ENCODE data around the gene GGTA1. TPM values are rescaled to one million over a fixed set of nuclear protein-coding genes. Genes with fewer than 3 reads are reported as not detected.
A peak's percentile ranks its signal among the peaks of the same experiment; 100 is the strongest.
"Not testable (repeated sequence)": the region's sequence is repeated elsewhere in the genome, so short reads cannot be mapped to it uniquely, and the experiment has no call there.

GGTA1 gene
- total and polyA plus RNA-seq, 5 donors = 12.3 to 42.5 (median 24.2) TPM

- no peaks in the 10 kb centered on the region for H3K9me3 ChIP-seq (ENCODE audit: control insufficient read depth, low read length)
- DNase-seq (no peak), ATAC-seq (no peak)
- H3K27me3 ChIP-seq (ENCODE audit: control insufficient read depth, insufficient read depth) = no peaks in the 10 kb centered on the region
- no peak overlapping the region for H3K27ac ChIP-seq (ENCODE audit: low read length)
- H3K4me1 ChIP-seq (ENCODE audit: control insufficient read depth, insufficient read depth, low read length) = peaks cover 6% of the 10 kb centered on the region
- 36% methylated on average over 1 of the region's 1 CpG for WGBS
- intact Hi-C loops (cut with DNase I) = no loop called here
- H3K4me3 ChIP-seq (ENCODE audit: low read length) = no peak overlapping the region
Observed at GRCh38 chr9:121459513-121459912, 40.1 kb downstream of the GGTA1 start.

GRCh38 chr9:121458449-121458848 lies 41.2 kb downstream of the GGTA1 start:
- 97% methylated on average over 4 of the region's 4 CpGs for WGBS
- H3K9me3 ChIP-seq (ENCODE audit: control insufficient read depth, low read length); DNase-seq; ATAC-seq; H3K4me3 ChIP-seq (ENCODE audit: low read length); intact Hi-C loops (cut with DNase I); H3K4me1 ChIP-seq (ENCODE audit: control insufficient read depth, insufficient read depth, low read length); H3K27me3 ChIP-seq (ENCODE audit: control insufficient read depth, insufficient read depth); H3K27ac ChIP-seq (ENCODE audit: low read length): not testable (repeated sequence)

GRCh38 chr9:121455527-121456239 lies 44.0 kb downstream of the GGTA1 start:
- H3K4me1 ChIP-seq (ENCODE audit: control insufficient read depth, insufficient read depth, low read length) = peaks cover 12% of the 10 kb centered on the region
- DNase-seq = no peak
- H3K27me3 ChIP-seq (ENCODE audit: control insufficient read depth, insufficient read depth) = no peaks in the 10 kb centered on the region
- no peak overlapping the region for H3K27ac ChIP-seq (ENCODE audit: low read length)
- no peak overlapping the region for H3K4me3 ChIP-seq (ENCODE audit: low read length)
- H3K9me3 ChIP-seq (ENCODE audit: control insufficient read depth, low read length) = no peaks in the 10 kb centered on the region
- WGBS = 87% methylated on average over 8 of the region's 8 CpGs
- intact Hi-C loops (cut with DNase I) = no loop called here
- ATAC-seq = no peak

- intact Hi-C loops (cut with DNase I) = no loop called here
- no peak for DNase-seq
Observed at GRCh38 chr9:121454972-121455371, 44.7 kb downstream of the GGTA1 start.

DNA sequence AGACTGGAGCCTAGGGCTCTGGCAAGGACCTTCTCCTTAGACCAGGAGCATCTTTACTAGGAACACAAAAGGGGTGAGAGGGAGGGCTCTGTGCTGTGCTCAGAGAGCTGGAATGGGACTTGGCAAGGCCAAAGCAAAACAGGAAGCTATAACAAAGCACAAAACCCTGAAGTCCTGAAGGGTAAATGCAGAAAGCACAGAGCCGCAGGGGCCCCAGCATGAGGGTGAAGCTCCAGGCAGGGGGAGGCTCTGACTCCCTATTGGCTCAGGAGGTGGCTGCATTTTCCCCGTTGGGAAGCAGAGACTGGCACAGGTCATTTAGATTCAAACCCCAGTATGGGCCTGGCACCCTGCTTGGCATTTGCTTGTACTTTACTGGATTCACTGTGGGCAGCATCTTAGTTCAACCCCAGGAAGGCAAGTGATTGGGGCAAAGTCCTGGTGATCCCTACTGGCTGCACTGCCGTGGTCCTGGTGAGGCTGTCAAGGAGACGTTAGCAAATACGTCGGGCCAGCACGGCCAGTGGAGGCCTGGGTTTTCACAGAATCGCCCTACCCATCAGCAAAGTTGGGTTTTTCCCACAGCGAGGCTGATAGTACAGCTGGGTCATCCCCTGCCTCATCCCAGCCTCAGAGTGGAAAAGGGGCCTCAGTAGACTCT lies 46.3 kb downstream of the GGTA1 start:
- H3K4me3 ChIP-seq (ENCODE audit: low read length) = no peak overlapping the region
- 73% methylated on average over 9 of the region's 9 CpGs for WGBS
- H3K27ac ChIP-seq (ENCODE audit: low read length) = peak overlapping the region; percentile 48
- H3K4me1 ChIP-seq (ENCODE audit: control insufficient read depth, insufficient read depth, low read length) = peaks cover 17% of the 10 kb centered on the region
- intact Hi-C loops (cut with DNase I) = no loop called here
- H3K9me3 ChIP-seq (ENCODE audit: control insufficient read depth, low read length) = no peaks in the 10 kb centered on the region
- no peaks in the 10 kb centered on the region for H3K27me3 ChIP-seq (ENCODE audit: control insufficient read depth, insufficient read depth)
- peak; percentile 38 to 65 for ATAC-seq
- DNase-seq = no peak

More at GRCh38 chr9:121454972-121455371, 44.7 kb downstream of the GGTA1 start:
- Histone ChIP-seq H3K27me3 (ENCODE audit: control insufficient read depth, insufficient read depth) (no peaks in the 10 kb centered on the region), H3K4me1 (ENCODE audit: control insufficient read depth, insufficient read depth, low read length) (peaks cover 17% of the 10 kb centered on the region), H3K4me3 (ENCODE audit: low read length) (no peak overlapping the region), H3K9me3 (ENCODE audit: control insufficient read depth, low read length) (no peaks in the 10 kb centered on the region), H3K27ac (ENCODE audit: low read length) (no peak overlapping the region)
- ATAC-seq = no peak
- WGBS = 89% methylated on average over 3 of the region's 3 CpGs

DNA sequence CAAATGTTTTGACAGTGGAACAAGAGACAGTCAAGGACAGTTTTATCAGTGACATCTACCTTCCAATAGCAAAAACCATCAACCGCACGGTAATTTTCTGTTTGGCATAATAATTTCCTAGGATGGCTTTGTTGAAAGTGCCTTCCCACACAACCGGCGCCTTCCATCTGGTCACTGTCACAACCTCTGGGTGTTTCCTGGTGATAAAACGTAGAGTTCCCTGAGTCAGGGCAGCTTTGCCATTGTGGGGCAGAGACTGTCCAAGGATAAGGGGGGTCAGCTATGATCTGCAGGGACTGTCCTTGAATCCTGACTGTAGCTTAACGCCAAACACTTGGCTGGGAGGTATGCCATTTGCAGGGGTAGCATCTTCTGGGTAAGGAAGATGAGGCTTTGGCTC lies 47.6 kb downstream of the GGTA1 start:
- Histone ChIP-seq H3K4me3 (ENCODE audit: low read length) (no peak overlapping the region), H3K27me3 (ENCODE audit: control insufficient read depth, insufficient read depth) (no peaks in the 10 kb centered on the region), H3K4me1 (ENCODE audit: control insufficient read depth, insufficient read depth, low read length) (peaks cover 18% of the 10 kb centered on the region), H3K9me3 (ENCODE audit: control insufficient read depth, low read length) (no peaks in the 10 kb centered on the region), H3K27ac (ENCODE audit: low read length) (peak overlapping the region; percentile 17)
- 80% methylated on average over 6 of the region's 6 CpGs for WGBS
- intact Hi-C loops (cut with DNase I) = no loop called here
- ATAC-seq = no peak
- DNase-seq = no peak

- no peaks in the 10 kb centered on the region for H3K27me3 ChIP-seq (ENCODE audit: control insufficient read depth, insufficient read depth)
- intact Hi-C loops (cut with DNase I) = no loop called here
- ATAC-seq (peak in 1 of 2 donors; percentile 12), DNase-seq (no peak)
- H3K9me3 ChIP-seq (ENCODE audit: control insufficient read depth, low read length) = no peaks in the 10 kb centered on the region
- peak overlapping the region; percentile 18 for H3K27ac ChIP-seq (ENCODE audit: low read length)
- peaks cover 21% of the 10 kb centered on the region for H3K4me1 ChIP-seq (ENCODE audit: control insufficient read depth, insufficient read depth, low read length)
- no peak overlapping the region for H3K4me3 ChIP-seq (ENCODE audit: low read length)
- 71% methylated on average over 2 of the region's 2 CpGs for WGBS
Observed at GRCh38 chr9:121451586-121451985, 48.1 kb downstream of the GGTA1 start.

- no peaks in the 10 kb centered on the region for H3K9me3 ChIP-seq (ENCODE audit: control insufficient read depth, low read length)
- H3K27ac ChIP-seq (ENCODE audit: low read length) = peak overlapping the region; percentile 79
- H3K4me3 ChIP-seq (ENCODE audit: low read length) = no peak overlapping the region
- no peak for DNase-seq
- H3K4me1 ChIP-seq (ENCODE audit: control insufficient read depth, insufficient read depth, low read length) = peaks cover 25% of the 10 kb centered on the region
- no peaks in the 10 kb centered on the region for H3K27me3 ChIP-seq (ENCODE audit: control insufficient read depth, insufficient read depth)
- intact Hi-C loops (cut with DNase I) = no loop called here
- 29% methylated on average over 3 of the region's 3 CpGs for WGBS
- peak; percentile 55 to 71 for ATAC-seq
Observed at GRCh38 chr9:121450241-121450640, 49.4 kb downstream of the GGTA1 start.

- Histone ChIP-seq H3K9me3 (ENCODE audit: control insufficient read depth, low read length) (no peaks in the 10 kb centered on the region), H3K4me3 (ENCODE audit: low read length) (no peak overlapping the region), H3K27me3 (ENCODE audit: control insufficient read depth, insufficient read depth) (no peaks in the 10 kb centered on the region), H3K4me1 (ENCODE audit: control insufficient read depth, insufficient read depth, low read length) (peaks cover 25% of the 10 kb centered on the region), H3K27ac (ENCODE audit: low read length) (peak overlapping the region; percentile 73)
- WGBS = 80% methylated on average over 2 of the region's 2 CpGs
- ATAC-seq (no peak), DNase-seq (no peak)
- intact Hi-C loops (cut with DNase I) = no loop called here
Observed at GRCh38 chr9:121449786-121450185, 49.9 kb downstream of the GGTA1 start.

DNA sequence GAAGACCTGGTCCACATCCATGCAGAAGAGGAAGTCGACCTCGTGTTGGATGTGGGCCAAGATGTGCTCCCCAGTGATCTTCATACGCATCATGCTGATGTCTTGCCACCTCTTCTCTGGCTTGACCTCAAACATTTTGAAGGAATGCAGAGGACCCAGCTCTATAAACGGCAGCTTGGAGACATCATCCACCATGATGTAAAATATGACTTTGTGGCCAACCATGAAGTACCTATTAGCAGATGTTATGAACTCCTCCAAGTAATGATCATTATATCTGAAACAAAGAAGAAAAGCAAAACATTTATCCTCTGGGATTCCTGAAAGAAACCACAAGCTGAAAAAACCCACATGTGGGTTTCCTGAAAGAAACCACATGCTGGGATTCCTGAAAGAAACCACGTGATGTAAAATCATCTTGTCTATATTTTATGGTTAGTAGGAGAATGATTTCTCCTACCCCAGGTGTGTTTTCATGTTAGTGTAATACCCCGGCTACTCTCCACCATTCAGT lies 52.3 kb downstream of the GGTA1 start:
- Histone ChIP-seq H3K4me3 (ENCODE audit: low read length) (no peak overlapping the region), H3K27ac (ENCODE audit: low read length) (no peak overlapping the region), H3K9me3 (ENCODE audit: control insufficient read depth, low read length) (no peaks in the 10 kb centered on the region), H3K4me1 (ENCODE audit: control insufficient read depth, insufficient read depth, low read length) (peaks cover 13% of the 10 kb centered on the region), H3K27me3 (ENCODE audit: control insufficient read depth, insufficient read depth) (no peaks in the 10 kb centered on the region)
- 80% methylated on average over 6 of the region's 6 CpGs for WGBS
- DNase-seq (no peak), ATAC-seq (no peak)
- intact Hi-C loops (cut with DNase I) = no loop called here

GRCh38 chr9:121445986-121446385 lies 53.7 kb downstream of the GGTA1 start:
- H3K27ac ChIP-seq (ENCODE audit: low read length) = peak overlapping the region; percentile 30
- ATAC-seq (no peak), DNase-seq (no peak)
- H3K27me3 ChIP-seq (ENCODE audit: control insufficient read depth, insufficient read depth) = no peaks in the 10 kb centered on the region
- 94% methylated on average over 3 of the region's 3 CpGs for WGBS
- intact Hi-C loops (cut with DNase I) = no loop called here
- H3K4me1 ChIP-seq (ENCODE audit: control insufficient read depth, insufficient read depth, low read length) = peaks cover 13% of the 10 kb centered on the region
- H3K9me3 ChIP-seq (ENCODE audit: control insufficient read depth, low read length) = no peaks in the 10 kb centered on the region
- no peak overlapping the region for H3K4me3 ChIP-seq (ENCODE audit: low read length)

All from right cardiac atrium (tissue), 5 donors.